ENCODE results near the gene COMMD1. TPM values are rescaled to one million over a fixed set of nuclear protein-coding genes. Genes with fewer than 3 reads are reported as not detected.

COMMD1 gene
- total RNA-seq, 1 experiment from 2014 or later: 75.8 TPM

GRCh38 chr2:62177392-62178049 is 272.0 kb downstream of the COMMD1 start:
- no peak for DNase-seq (ENCODE audit: low read depth)

- DNase-seq (ENCODE audit: low read depth): no peak
Observed at GRCh38 chr2:62178741-62179271, 273.3 kb downstream of the COMMD1 start.

- no peak for DNase-seq (ENCODE audit: low read depth)
Observed at GRCh38 chr2:62180975-62181374, 275.5 kb downstream of the COMMD1 start.

GRCh38 chr2:62181843-62182242 is 276.4 kb downstream of the COMMD1 start:
- DNase-seq (ENCODE audit: low read depth): no peak

GRCh38 chr2:62184512-62185230 is 279.2 kb downstream of the COMMD1 start:
- DNase-seq (ENCODE audit: low read depth): no peak

Other genes with a start within 250 kb of the COMMD1 start
- 2.7 and 4.0 TPM in 2 replicates for gene FAM161A, start 51.6 kb upstream of the COMMD1 start, total RNA-seq (2014; rRNA removed; shearing (Covaris generic))
- gene CCT4, start 17.0 kb upstream of the COMMD1 start, total RNA-seq (2014; rRNA removed; shearing (Covaris generic)): 310 and 360 TPM in 2 replicates